OCI-LY1 (cell line): Measurements from ENCODE around the gene PCNX1.

ENCODE experiments used
- H2AFZ ChIP-seq: fragments of 200-600 bp; sonication (generic), shearing (Covaris generic); 2 replicates; pipeline ENCODE4 v1.6.0; 2014; ENCODE audit warnings: antibody characterized with exemption, mild to moderate bottlenecking, low read length
- H3F3A ChIP-seq: fragments of 200-600 bp; sonication (generic), shearing (Covaris generic); 2 replicates; pipeline ENCODE4 v1.6.0; 2014; ENCODE audit warnings: mild to moderate bottlenecking, antibody characterized with exemption, low read length, moderate library complexity; ENCODE audit not compliant: insufficient read depth
- H3K27ac ChIP-seq: fragments of 200-600 bp; sonication (generic); 2 replicates; pipeline ENCODE4 v1.5.1; 2014; ENCODE audit warnings: low read length, mixed run types, mild to moderate bottlenecking, low read depth; ENCODE audit not compliant: poor library complexity, severe bottlenecking
- H3K27me3 ChIP-seq: fragments of 200-600 bp; sonication (generic); 2 replicates; pipeline ENCODE4 v1.6.0; 2014; ENCODE audit warnings: antibody characterized with exemption, mild to moderate bottlenecking, low read length, moderate library complexity; ENCODE audit not compliant: insufficient read depth
- H3K36me3 ChIP-seq: fragments of 200-600 bp; sonication (generic); 2 replicates; pipeline ENCODE4 v1.6.1; 2014; ENCODE audit warnings: mild to moderate bottlenecking, antibody characterized with exemption, low read length, moderate library complexity, mixed read lengths; ENCODE audit not compliant: insufficient read depth
- H3K4me1 ChIP-seq: fragments of 200-600 bp; sonication (generic); 2 replicates; pipeline ENCODE4 v1.5.1; 2014; ENCODE audit warnings: mild to moderate bottlenecking, low read length, moderate library complexity; ENCODE audit not compliant: insufficient read depth, severe bottlenecking
- H3K4me2 ChIP-seq: fragments of 200-600 bp; sonication (generic), shearing (Covaris generic); 2 replicates; pipeline ENCODE4 v1.6.1; 2014; ENCODE audit warnings: low read length
- H3K4me3 ChIP-seq: fragments of 200-600 bp; sonication (generic); 2 replicates; pipeline ENCODE4 v1.5.1; 2014; ENCODE audit warnings: low read length, low read depth, mild to moderate bottlenecking, mixed read lengths; ENCODE audit not compliant: poor library complexity, severe bottlenecking
- H3K79me2 ChIP-seq: fragments of 200-600 bp; shearing (Covaris generic); 2 replicates; pipeline ENCODE4 v1.6.1; 2016; ENCODE audit warnings: mixed run types, low read length, mixed read lengths; ENCODE audit not compliant: insufficient read depth
- H3K9ac ChIP-seq: fragments of 200-600 bp; sonication (generic), shearing (Covaris generic); 2 replicates; pipeline ENCODE4 v1.6.1; 2014; ENCODE audit warnings: mild to moderate bottlenecking, low read length, mixed read lengths
- H3K9me2 ChIP-seq: fragments of 200-600 bp; sonication (generic), shearing (Covaris generic); 2 replicates; pipeline ENCODE4 v1.6.1; 2014; ENCODE audit warnings: low read depth, mild to moderate bottlenecking, low read length, mixed read lengths
- H3K9me3 ChIP-seq: fragments of 200-600 bp; shearing (Covaris generic); 2 replicates; pipeline ENCODE4 v1.6.1; 2014; ENCODE audit warnings: low read length, mixed read lengths
- H4K20me1 ChIP-seq: fragments of 200-600 bp; sonication (generic), shearing (Covaris generic); 2 replicates; pipeline ENCODE4 v1.6.0; 2016; ENCODE audit warnings: mild to moderate bottlenecking, low read length; ENCODE audit not compliant: insufficient read depth
- EZH2 ChIP-seq: fragments of 200-600 bp; sonication (generic), shearing (Covaris generic); IDR thresholded peaks from 2 replicates; pipeline ENCODE4 v1.8.0; 2017; ENCODE audit warnings: borderline replicate concordance, mixed run types, mild to moderate bottlenecking, antibody characterized with exemption, low read length, moderate library complexity, mixed read lengths
- TF ChIP-seq, protein P1 (sequence below): fragments of 200-600 bp; sonication (generic), shearing (Covaris generic); IDR thresholded peaks from 2 replicates; pipeline ENCODE4 v1.5.1; 2017; ENCODE audit warnings: mild to moderate bottlenecking, antibody characterized with exemption, low read length, moderate library complexity, mixed read lengths

The PCNX1 gene

DNA sequence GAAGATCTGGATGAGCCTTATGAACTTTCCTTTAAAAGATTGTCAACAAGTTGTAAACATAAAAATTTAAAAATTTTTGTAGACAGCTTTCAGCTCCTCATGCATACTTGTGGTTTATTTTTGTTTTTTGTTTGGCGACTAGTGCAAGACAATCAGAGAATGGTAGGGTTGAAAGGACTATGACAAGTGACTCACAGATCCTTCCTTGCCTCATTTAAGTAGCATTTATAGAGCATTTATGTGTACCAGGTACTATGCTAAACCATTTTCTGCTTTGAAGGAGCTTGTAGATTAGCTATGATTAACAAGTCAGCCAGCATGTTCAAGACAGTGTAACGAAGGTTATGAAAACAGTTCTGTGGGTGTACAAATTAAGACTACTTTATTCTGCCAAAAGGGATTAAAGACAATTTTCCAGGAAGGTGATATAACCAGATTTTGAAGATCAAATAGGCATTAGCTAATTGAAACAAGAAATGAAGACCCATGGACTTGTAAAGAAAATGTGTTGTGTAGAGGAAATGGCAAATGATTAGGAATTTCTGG lies 122.0 kb downstream of the PCNX1 start:
- Histone ChIP-seq H3K36me3 (peaks cover 2% of the 10 kb centered on the region), H2AFZ (no peak overlapping the region), H3K79me2 (no peaks in the 10 kb centered on the region), H3K9me2 (no peaks in the 10 kb centered on the region), H3K4me2 (no peak overlapping the region), H3F3A (no peaks in the 10 kb centered on the region; the same call in 1 of the 2 replicates), H3K9me3 (no peaks in the 10 kb centered on the region), H3K27me3 (no peaks in the 10 kb centered on the region), H3K9ac (no peak overlapping the region), H4K20me1 (no peaks in the 10 kb centered on the region), H3K27ac (no peak overlapping the region), H3K4me3 (no peak overlapping the region), H3K4me1 (no peaks in the 10 kb centered on the region)
- TF ChIP-seq, protein P1, sequence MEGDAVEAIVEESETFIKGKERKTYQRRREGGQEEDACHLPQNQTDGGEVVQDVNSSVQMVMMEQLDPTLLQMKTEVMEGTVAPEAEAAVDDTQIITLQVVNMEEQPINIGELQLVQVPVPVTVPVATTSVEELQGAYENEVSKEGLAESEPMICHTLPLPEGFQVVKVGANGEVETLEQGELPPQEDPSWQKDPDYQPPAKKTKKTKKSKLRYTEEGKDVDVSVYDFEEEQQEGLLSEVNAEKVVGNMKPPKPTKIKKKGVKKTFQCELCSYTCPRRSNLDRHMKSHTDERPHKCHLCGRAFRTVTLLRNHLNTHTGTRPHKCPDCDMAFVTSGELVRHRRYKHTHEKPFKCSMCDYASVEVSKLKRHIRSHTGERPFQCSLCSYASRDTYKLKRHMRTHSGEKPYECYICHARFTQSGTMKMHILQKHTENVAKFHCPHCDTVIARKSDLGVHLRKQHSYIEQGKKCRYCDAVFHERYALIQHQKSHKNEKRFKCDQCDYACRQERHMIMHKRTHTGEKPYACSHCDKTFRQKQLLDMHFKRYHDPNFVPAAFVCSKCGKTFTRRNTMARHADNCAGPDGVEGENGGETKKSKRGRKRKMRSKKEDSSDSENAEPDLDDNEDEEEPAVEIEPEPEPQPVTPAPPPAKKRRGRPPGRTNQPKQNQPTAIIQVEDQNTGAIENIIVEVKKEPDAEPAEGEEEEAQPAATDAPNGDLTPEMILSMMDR = no peak
- TF ChIP-seq EZH2 = no peak

DNA sequence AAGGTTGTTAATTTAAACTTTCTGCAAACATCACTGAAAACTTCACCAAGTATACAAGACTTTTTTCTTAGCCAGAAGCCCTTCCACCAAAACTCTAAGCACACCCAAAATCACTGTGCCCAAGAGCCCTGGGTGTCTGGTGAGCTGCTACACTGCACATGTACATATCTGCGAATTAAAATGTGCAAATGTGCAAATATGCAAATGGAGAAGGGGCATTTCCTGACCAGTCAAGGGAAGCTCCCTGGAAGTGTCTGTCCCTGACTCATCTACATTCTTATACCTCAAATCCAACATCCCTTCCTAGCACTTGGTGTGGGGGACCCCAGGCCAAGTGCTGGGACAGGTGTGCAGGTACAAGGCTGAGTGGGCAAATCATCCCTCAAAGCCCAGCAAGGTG lies 123.7 kb downstream of the PCNX1 start:
- Histone ChIP-seq H3K9ac (no peak overlapping the region), H3K27ac (no peak overlapping the region), H3K27me3 (no peaks in the 10 kb centered on the region), H3K9me3 (no peaks in the 10 kb centered on the region), H3K79me2 (no peaks in the 10 kb centered on the region), H3F3A (no peaks in the 10 kb centered on the region; the same call in 1 of the 2 replicates), H3K4me1 (no peaks in the 10 kb centered on the region), H3K4me2 (no peak overlapping the region), H3K36me3 (peaks cover 11% of the 10 kb centered on the region), H3K4me3 (no peak overlapping the region), H4K20me1 (no peaks in the 10 kb centered on the region), H3K9me2 (no peaks in the 10 kb centered on the region), H2AFZ (no peak overlapping the region)
- TF ChIP-seq, protein P1 = no peak

DNA sequence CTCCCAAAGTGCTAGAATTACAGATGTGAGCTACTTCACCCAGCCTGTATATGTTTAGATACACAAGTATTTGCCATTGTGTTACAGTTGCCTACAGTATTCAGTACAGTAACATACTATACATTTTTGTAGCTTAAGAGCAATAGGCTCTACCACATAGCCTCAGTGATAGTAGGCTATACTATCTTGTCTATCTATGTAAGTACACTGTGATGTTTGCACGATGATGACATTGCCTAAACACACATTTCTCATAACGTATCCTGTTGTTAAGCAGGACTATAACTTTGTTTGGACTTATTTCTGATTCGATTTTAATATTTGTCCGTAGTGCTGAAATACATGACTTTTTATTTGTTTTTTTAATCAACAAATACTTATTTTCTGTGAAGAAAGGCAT lies 129.2 kb downstream of the PCNX1 start:
- Histone ChIP-seq H3K4me3 (no peak overlapping the region), H3K36me3 (peaks cover 17% of the 10 kb centered on the region), H3K79me2 (no peaks in the 10 kb centered on the region), H3K9me2 (no peaks in the 10 kb centered on the region), H3K4me1 (no peaks in the 10 kb centered on the region), H3F3A (no peaks in the 10 kb centered on the region; the same call in 1 of the 2 replicates), H3K4me2 (no peak overlapping the region), H3K9me3 (0 out of 2 replicates have a peak, but pooled peaks cover 4% of the 10 kb centered on the region), H3K27me3 (no peaks in the 10 kb centered on the region), H4K20me1 (no peaks in the 10 kb centered on the region), H2AFZ (no peak overlapping the region), H3K27ac (no peak overlapping the region), H3K9ac (no peak overlapping the region)
- no peak for TF ChIP-seq EZH2
- TF ChIP-seq, protein P1 = no peak
